GM19035 (cell line): ENCODE results near the gene ZBTB33.
A peak's percentile ranks its signal among the peaks of the same experiment; 100 is the strongest.

Experiments used
- ATAC-seq: cut with Tn5 transposase; IDR thresholded peaks from one replicate; pipeline ENCODE4 v1.9.1; 2021; ENCODE audit not compliant: unreplicated experiment

The ZBTB33 gene, protein sequence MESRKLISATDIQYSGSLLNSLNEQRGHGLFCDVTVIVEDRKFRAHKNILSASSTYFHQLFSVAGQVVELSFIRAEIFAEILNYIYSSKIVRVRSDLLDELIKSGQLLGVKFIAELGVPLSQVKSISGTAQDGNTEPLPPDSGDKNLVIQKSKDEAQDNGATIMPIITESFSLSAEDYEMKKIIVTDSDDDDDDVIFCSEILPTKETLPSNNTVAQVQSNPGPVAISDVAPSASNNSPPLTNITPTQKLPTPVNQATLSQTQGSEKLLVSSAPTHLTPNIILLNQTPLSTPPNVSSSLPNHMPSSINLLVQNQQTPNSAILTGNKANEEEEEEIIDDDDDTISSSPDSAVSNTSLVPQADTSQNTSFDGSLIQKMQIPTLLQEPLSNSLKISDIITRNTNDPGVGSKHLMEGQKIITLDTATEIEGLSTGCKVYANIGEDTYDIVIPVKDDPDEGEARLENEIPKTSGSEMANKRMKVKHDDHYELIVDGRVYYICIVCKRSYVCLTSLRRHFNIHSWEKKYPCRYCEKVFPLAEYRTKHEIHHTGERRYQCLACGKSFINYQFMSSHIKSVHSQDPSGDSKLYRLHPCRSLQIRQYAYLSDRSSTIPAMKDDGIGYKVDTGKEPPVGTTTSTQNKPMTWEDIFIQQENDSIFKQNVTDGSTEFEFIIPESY

DNA sequence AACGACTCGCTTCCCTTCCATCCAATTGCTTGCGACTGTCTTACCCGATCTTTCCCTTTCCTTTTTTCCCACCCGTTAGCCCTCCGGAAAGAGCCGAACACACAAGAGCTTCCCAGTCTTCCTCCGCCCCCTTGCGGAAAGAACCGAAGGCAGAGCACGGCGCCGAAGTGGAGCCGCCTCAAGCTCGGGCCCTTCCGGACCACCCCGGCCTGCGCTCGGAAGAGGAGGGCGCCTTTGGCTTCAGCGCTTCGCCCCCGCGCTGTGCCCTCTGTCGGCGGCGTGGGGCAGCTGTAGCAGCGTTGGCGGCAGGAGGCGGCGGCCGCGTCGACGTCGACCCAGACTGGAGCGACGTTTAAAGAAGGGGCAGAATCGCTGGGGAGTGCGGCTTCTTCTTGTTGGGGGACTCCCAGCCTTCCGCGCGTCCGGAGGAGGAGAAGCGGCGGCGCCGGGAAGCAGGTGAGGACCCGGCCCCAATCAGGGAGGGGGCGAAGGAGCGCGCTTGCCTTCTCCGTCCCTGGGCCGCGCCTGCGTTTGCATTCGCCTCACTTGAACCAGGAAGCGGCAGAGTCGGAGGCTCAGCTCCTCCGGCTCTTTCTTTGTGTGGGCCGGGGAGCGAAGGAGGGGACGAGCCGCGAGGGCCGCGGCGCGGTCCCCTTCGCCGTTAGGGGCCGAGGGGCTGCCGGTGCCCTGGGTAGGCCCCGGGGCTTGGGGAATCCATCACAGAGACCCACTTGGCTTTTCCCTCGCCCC is at the start of gene ZBTB33:
ZBTB33 (plus strand) TSS at position 291 of the 750 bp plus-strand sequence. CDS start 2,604 bp downstream, outside the sequence.
- ATAC-seq: peak; percentile 98

- no peak for ATAC-seq
Measured at GRCh38 chrX:120200851-120201250, 49.8 kb upstream of the ZBTB33 start.

- no peak for ATAC-seq
Measured at GRCh38 chrX:120205816-120206753, 44.5 kb upstream of the ZBTB33 start.

DNA sequence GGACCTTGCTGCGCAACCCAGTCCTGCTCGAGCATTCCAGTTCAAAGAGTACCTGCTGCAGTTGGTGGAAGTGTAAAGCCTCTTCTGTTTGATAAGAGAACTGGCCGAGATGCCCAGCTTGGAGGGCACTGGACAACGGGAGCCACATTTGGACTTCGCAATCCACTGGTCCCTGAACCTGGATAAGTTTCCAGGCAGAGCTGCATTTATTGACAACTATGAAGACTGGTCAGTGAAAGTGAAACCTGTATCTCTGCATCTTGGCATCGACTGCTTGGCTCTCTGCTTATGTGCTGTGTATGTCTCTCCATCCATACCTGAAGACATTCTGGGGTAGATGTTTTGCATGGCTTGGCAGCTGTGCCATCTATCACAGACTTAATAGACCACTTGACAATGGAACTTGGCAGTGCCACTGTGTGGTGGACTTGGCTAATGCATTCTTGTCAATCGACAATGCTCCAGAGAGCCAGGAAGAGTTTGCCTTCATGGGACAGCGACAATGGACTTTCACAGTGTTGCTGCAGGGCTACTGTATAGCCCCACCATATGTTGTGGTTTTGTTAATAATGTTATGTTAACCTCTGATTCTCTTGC is 43.5 kb upstream of the ZBTB33 start:
- ATAC-seq: no peak

- ATAC-seq: no peak
Measured at GRCh38 chrX:120213438-120214265, 37.0 kb upstream of the ZBTB33 start.

- no peak for ATAC-seq
Measured at GRCh38 chrX:120223374-120223773, 27.2 kb upstream of the ZBTB33 start.

- no peak for ATAC-seq
Measured at GRCh38 chrX:120224388-120224787, 26.2 kb upstream of the ZBTB33 start.

DNA sequence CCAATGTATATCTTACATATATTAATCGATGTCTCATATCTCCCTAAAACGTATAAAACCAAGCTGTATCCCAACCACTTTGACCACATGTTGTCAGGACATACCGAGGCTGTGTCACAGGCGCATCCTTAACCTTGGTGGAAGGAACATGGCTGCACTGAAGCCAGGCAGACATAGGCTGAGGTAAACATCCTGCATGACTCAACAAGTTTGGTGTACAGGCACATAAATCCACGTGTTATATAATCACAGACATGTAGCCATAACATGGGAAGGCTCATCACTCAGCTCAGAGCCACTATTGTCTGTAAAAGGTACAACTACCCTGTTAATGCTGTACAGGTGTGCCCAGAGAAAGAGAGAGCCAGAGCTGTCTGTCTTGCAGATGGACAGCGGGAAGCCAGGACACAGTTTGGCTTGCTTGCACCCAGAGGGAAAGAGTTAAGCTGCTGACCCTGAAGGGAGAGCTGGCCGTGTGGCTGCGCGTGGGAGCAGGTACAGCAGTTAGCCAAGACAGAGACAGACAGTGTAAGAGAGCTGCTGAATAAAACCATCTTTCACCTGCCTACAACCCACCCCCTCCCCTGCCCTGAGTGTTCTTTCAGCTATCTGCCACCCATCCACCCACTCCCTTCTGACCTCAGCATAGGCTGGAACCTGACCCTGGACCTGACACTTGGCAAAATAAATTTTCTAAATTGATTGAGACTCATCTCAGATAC is 22.3 kb upstream of the ZBTB33 start:
- no peak for ATAC-seq

GRCh38 chrX:120235284-120235683 is 15.3 kb upstream of the ZBTB33 start:
- no peak for ATAC-seq

DNA sequence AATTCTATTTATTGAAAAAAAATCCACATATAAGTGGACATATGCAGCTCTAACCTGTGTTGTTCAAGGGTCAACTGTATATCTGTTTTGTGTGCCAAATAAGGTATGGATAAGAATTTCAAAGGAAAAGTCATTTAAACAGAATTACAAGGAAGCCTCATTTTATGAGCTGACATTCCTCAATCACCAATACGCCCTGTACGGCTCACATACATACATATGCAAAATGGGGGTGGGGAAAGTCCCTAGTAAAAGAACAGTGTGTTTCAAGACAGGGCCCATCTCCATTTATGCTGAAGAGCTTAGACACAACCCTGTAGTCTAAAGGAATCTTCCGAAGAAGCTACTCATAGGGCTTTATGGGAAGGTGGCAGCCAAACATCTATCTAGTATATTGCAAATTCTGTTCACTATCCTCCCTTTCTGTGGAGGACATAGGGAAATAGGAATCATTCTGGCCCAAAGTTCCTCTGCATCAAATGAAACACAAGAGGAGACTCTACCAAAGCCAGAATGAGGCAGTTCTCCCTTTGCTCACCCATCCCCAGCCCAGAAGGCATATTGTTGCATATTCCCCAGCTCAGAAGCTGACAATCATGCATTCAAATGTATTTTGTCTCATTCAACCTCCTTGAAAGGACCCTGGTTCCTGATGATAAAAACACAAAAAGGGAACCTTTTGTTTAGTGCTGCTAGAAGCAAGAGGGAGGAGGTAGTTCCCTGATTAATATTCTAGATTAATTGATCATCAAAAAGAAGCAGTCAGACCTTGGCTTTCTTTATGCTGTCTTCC is 13.7 kb upstream of the ZBTB33 start:
- ATAC-seq: no peak

GRCh38 chrX:120238933-120239332 is 11.7 kb upstream of the ZBTB33 start:
- ATAC-seq: no peak

- ATAC-seq: no peak
Measured at GRCh38 chrX:120242813-120243212, 7.8 kb upstream of the ZBTB33 start.

DNA sequence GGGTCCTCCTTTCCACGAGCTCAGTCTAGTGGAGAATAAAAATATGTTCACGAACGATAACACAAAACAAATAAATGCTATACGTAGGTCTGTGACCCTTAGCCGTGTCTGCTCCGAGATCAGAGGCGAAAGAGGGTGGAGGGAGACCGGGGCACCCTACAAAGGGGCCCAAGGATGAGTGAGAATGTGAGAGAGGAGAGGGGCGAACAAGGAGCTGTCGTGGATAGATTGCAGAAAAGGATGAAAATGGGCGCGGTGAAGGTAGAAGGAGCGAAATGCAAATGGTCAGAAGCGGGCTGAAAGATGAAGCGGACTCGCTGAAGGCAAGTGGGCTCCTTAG is 6.2 kb upstream of the ZBTB33 start:
- ATAC-seq: no peak

- ATAC-seq: peak; percentile 89
Measured at GRCh38 chrX:120244735-120245498, 5.7 kb upstream of the ZBTB33 start.

DNA sequence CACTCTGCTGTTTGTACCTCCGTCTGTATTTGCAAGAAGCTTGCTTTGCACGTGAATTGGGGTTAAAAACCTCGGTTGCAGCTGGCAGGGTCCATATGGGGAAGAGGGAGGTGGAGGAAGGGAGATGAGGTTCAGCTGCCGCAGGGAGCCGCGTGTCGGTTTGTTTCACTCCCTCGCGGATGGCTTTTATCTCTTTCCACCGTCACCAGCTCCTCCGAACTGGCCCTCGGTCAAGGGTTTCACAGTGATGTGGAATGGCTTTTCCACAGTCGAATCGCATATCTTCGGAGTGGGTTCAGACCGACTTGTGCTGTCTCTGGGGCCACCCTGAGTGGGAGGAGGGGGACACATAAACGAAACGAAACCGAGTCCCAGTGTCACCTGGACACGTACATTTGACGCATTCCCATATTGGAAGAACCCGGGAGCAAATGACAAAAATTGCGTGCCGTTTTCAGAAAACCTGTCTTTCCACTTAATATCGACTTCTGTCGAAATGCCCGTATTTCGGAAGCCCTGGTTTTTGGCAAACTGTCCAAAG is 929 bp downstream of the ZBTB33 start:
- ATAC-seq: no peak

DNA sequence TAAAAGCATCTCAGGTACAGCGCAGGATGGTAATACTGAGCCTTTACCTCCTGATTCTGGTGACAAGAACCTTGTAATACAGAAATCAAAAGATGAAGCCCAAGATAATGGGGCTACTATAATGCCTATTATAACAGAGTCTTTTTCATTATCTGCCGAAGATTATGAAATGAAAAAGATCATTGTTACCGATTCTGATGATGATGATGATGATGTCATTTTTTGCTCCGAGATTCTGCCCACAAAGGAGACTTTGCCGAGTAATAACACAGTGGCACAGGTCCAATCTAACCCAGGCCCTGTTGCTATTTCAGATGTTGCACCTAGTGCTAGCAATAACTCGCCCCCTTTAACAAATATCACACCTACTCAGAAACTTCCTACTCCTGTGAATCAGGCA is 3.2 kb downstream of the ZBTB33 start:
- no peak for ATAC-seq

DNA sequence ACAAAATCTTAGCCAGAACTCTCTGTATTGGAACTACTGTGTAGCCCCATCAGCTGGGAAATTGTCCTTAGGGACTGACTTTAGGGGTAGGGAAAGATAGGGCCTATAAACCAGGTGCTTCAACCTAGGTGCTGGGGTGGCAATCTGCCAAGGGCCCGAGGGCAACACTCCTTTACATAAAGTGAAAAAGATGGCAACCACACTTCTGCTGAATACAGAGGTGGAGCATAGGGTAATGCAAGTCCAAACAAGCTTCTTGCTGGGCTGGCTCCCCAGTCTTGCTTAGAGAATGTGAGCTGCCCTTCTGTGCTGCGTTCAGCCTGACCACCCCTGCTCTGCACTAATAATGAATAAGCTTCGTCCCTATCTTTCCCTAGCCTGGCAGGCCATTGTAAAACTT is 9.8 kb downstream of the ZBTB33 start:
- ATAC-seq: no peak
